BE2C (cell line): ENCODE data around the gene WEE1.

ENCODE experiments used
- DNase-seq: peaks from one replicate; pipeline ENCODE4 v3.0.0-alpha.2; 2020
- H3K27me3 ChIP-seq: fragments of 250-450 bp; sonication (Bioruptor Pico); 2 replicates; pipeline ENCODE4 v1.5.1; 2020; ENCODE audit warnings: mild to moderate bottlenecking
- H3K36me3 ChIP-seq: fragments of 250-450 bp; sonication (Bioruptor Pico); 2 replicates; pipeline ENCODE4 v1.5.1; 2020; ENCODE audit warnings: mild to moderate bottlenecking
- H3K4me1 ChIP-seq: fragments of 250-450 bp; sonication (Bioruptor Pico); 2 replicates; pipeline ENCODE4 v1.5.1; 2020
- H3K4me3 ChIP-seq: 2 replicates; pipeline ENCODE4 v1.5.1; 2011; ENCODE audit warnings: low read depth, low read length
- H3K9me3 ChIP-seq: fragments of 250-450 bp; sonication (Bioruptor Pico); 2 replicates; pipeline ENCODE4 v1.5.1; 2020
- TF ChIP-seq, protein P1 (sequence below): IDR thresholded peaks from 2 replicates; pipeline ENCODE4 v1.5.1; 2012; ENCODE audit warnings: mild to moderate bottlenecking, low read depth, low read length

WEE1 gene

DNA sequence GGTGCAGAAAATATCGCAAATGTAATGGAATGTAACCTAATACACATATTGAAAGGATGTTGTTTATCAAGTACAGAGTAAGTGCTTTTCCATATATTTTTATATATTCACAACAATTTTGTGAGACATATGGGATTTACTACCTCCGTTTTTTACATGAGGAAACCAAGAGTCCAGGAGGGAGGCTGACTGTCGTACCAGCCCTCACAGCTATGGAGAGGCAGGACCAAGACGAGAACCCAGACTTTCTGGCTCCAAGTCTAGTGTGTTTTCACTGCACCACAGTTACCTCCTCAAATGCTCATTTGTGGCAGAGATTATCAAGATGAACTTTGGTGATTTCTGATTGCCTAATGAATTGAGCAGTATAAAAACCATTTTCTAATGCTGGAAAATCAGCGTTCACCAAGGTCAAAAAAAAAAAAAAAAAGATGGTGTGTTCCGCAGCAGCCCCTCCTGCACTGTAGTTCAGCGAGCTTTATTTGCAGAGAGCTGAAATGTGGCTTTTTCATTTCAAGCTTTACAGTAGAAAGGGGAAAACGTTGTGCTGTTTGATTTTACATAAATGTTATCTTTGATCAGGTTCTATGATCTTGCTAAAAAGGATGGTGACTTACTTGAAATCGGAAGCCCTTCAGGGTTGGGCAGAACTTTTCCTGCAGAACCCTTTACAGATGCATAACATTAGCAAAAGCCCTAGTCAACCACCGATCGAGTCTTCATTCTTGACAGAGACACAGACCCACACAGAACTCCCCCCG is 44.7 kb upstream of the WEE1 start:
- H3K9me3 ChIP-seq = no peaks in the 10 kb centered on the region
- TF ChIP-seq, protein P1, sequence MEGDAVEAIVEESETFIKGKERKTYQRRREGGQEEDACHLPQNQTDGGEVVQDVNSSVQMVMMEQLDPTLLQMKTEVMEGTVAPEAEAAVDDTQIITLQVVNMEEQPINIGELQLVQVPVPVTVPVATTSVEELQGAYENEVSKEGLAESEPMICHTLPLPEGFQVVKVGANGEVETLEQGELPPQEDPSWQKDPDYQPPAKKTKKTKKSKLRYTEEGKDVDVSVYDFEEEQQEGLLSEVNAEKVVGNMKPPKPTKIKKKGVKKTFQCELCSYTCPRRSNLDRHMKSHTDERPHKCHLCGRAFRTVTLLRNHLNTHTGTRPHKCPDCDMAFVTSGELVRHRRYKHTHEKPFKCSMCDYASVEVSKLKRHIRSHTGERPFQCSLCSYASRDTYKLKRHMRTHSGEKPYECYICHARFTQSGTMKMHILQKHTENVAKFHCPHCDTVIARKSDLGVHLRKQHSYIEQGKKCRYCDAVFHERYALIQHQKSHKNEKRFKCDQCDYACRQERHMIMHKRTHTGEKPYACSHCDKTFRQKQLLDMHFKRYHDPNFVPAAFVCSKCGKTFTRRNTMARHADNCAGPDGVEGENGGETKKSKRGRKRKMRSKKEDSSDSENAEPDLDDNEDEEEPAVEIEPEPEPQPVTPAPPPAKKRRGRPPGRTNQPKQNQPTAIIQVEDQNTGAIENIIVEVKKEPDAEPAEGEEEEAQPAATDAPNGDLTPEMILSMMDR = no peak
- no peaks in the 10 kb centered on the region for H3K27me3 ChIP-seq
- no peak for DNase-seq
- H3K36me3 ChIP-seq = no peaks in the 10 kb centered on the region; the same call in none of the 2 replicates
- H3K4me3 ChIP-seq = peak overlapping the region; percentile 12; the same call in 1 of the 2 replicates
- peaks cover 7% of the 10 kb centered on the region; the same call in 1 of the 2 replicates for H3K4me1 ChIP-seq

- Histone ChIP-seq H3K4me3 (no peak overlapping the region), H3K36me3 (no peaks in the 10 kb centered on the region; the same call in none of the 2 replicates), H3K9me3 (no peaks in the 10 kb centered on the region), H3K27me3 (no peaks in the 10 kb centered on the region), H3K4me1 (peaks cover 7% of the 10 kb centered on the region; the same call in 1 of the 2 replicates)
- DNase-seq = peak; percentile 46
- TF ChIP-seq, protein P1 = no peak
Measured at GRCh38 chr11:9529334-9529650, 44.2 kb upstream of the WEE1 start.

- H3K4me3 ChIP-seq = no peak overlapping the region
- DNase-seq = no peak
- H3K4me1 ChIP-seq = peaks cover 7% of the 10 kb centered on the region; the same call in 1 of the 2 replicates
- H3K9me3 ChIP-seq = no peaks in the 10 kb centered on the region
- no peaks in the 10 kb centered on the region for H3K27me3 ChIP-seq
- H3K36me3 ChIP-seq = no peaks in the 10 kb centered on the region; the same call in none of the 2 replicates
- TF ChIP-seq, protein P1 = no peak
Measured at GRCh38 chr11:9530020-9530621, 43.3 kb upstream of the WEE1 start.

DNA sequence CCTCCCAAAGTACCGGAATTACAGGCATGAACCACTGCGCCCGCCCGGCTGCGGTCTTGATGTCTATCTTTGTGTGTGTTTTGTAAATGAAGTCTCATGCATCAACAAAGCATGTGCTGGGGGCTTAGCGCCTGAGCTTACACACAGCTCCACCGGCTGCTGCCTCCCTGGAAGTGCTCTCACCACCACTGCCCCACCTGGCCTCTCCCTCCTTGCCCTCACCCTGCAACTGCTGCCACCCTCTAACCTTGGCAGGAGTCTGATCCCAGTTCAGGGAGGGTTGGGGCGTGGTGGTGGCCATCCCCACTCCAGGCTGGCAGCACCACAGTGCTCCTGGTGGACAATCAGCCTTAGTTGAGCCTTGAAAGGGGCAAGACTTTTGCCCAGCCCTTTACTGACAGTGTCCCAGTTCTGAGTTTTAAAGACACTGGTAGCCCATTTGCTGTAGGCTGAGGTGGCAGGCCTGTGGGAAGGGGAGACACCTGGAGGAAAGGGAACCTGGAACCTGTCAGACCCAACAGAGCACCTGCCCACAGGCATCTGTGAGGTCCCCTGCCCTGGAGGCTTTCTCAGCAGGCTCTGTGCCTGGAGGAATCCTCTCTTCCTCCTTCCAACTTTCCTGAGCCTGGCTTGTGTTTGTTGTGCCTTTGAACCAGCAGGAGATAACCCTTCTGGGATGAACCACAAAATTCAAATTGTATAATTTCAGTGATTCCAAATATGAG is 42.4 kb upstream of the WEE1 start:
- Histone ChIP-seq H3K36me3 (no peaks in the 10 kb centered on the region; the same call in 1 of the 2 replicates), H3K27me3 (no peaks in the 10 kb centered on the region), H3K4me3 (no peak overlapping the region), H3K9me3 (no peaks in the 10 kb centered on the region), H3K4me1 (peaks cover 7% of the 10 kb centered on the region; the same call in 1 of the 2 replicates)
- DNase-seq = no peak
- TF ChIP-seq, protein P1 = no peak

DNA sequence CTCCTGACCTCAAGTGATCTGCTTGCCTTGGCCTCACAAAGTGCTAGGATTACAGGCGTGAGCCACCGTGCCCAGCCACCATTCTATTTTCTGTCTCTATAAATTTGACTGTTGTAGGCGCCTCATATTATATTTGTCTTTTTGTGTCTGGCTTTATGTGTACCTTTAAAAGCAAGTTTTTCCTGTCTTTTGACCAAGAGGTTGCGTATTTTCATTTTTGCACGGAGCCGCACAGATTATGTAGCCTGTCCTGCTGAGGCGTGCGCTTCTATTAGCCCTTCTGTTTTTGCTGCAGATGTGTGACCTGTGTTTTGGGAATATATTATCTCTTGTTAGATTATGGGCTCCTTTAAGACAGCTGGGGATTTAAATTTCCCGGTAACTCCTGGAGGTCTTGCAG is 40.4 kb upstream of the WEE1 start:
- Histone ChIP-seq H3K4me1 (peaks cover 7% of the 10 kb centered on the region; the same call in 1 of the 2 replicates), H3K36me3 (no peaks in the 10 kb centered on the region), H3K9me3 (no peaks in the 10 kb centered on the region), H3K4me3 (no peak overlapping the region), H3K27me3 (no peaks in the 10 kb centered on the region)
- no peak for DNase-seq
- TF ChIP-seq, protein P1 = no peak
